HT-29 (cell line): ENCODE results near the gene DYNLL1. TPM values are rescaled to one million over a fixed set of nuclear protein-coding genes. Genes with fewer than 3 reads are reported as not detected.
"Not testable (repeated sequence)": the region's sequence is repeated elsewhere in the genome, so short reads cannot be mapped to it uniquely, and the experiment has no call there.

ENCODE experiments used
- DNase-seq: peaks from one replicate; pipeline ENCODE4 v3.0.0-alpha.2; 2015; ENCODE audit warnings: low spot score
- total RNA-seq: library from RNA; depleted of rRNA; stranded (reverse); fragments of >200 nt; shearing (Covaris generic); gene quantifications from 2 replicates; pipeline ENCODE4 v1.2.3, GENCODE V29; 2014

The DYNLL1 gene
- total RNA-seq, 1 experiment from 2014 or later = 293 TPM

GRCh38 chr12:120515496-120515895, 19.6 kb downstream of the DYNLL1 start:
- DNase-seq = no peak

DNA sequence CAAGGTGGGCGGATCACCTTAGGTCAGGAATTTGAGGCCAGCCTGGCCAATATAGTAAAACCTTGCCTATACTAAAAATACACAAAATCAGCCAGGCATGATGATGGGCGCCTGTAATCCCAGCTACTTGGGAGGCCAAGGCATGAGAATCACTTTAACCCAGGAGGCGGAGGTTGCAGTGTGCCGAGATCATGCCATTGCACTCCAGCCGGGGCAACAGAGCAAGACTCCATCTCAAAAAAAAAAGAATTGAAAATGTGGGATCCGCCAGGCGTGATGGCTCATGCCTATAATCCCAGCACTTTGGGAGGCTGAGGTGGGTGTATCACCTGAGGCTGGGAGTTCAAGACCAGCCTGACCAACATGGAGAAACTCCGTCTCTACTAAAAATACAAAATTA, 23.4 kb downstream of the DYNLL1 start:
- DNase-seq = not testable (repeated sequence)

- DNase-seq = no peak
Observed at GRCh38 chr12:120522568-120522967, 26.7 kb downstream of the DYNLL1 start.

- DNase-seq = peak; percentile 86
Observed at GRCh38 chr12:120528861-120529525, 33.1 kb downstream of the DYNLL1 start, which contains the start of gene COQ5. Gene COQ5, minus strand, starts transcription at chr12:120529158. Its CDS starts 17 bp downstream, at chr12:120529141.

DNA sequence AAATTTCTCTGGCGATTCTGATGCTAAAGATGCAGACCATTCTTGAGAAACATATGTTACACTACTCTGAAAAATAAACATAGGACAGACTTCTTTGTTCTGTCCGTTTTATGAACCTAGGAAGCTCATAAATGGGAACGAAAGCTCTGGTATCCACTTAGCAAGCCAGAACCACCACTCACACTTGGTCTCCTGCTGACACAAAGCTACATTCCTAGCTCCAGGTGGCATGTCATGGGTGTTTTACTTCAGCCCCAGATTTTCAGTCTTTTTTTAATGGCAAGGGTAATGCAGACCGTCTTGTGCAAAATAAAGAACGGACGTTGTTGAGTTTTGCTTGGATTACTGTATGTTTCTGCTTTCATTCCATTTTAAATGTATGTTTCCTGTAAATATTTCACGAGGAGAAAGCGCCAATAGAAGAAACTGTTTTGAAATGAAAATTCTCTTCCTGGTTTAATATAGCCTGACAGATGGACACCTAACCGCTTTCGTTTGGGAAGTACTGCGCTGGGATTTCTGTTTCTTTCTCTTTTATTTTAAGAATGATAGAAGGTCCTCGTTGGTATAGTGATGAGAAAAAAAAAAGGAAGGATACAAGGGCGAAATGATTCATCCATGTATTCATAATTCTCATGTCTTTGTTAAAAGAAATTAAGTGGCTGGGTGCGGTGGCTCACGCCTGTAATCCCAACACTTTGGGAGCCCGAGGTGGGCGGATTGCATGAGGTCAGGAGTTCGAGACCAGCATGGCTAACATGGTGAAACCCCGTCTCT, 33.9 kb downstream of the DYNLL1 start:
- peak; percentile 74 for DNase-seq

DNA sequence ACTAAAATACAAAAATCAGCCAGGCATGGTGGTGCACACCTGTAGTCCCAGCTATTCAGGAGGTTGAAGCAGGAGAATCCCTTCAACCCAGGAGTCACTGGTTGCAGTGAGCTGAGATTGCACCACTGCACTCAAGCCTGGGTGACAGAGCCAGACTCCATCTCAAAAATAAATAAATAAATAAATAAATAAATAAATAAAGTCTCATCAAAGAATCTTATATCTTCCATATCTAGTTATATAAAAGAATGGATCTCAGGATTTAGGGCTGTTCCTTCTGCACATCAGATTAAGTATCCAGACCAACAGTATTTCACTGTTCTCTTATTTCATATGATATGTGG, 34.5 kb downstream of the DYNLL1 start:
- DNase-seq = not testable (repeated sequence)

DNA sequence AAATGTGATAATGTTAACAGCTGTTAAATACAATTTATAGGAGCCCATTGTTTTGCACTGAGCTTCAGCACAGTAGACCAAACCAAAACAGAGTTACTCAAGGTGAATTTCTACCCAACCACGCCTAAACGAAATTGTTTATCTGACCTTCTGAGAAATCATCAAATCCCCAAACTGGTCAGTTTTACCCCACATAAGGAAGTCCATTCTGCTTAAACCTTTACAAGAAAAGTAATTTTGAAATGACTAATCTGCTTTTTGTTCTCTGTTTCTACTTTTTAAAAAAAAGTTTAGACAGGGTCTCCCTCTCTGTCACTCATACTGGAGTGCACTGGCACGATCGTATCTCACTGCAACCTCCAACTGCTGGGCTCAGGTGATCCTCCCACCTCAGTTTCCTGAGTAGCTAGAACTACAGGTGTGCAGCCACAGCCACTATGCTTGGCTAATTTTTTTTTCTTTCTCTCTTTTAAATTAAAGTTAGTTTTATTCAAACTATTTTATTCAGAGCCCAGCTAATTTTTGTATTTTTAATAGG, 36.9 kb downstream of the DYNLL1 start:
- no peak for DNase-seq

DNA sequence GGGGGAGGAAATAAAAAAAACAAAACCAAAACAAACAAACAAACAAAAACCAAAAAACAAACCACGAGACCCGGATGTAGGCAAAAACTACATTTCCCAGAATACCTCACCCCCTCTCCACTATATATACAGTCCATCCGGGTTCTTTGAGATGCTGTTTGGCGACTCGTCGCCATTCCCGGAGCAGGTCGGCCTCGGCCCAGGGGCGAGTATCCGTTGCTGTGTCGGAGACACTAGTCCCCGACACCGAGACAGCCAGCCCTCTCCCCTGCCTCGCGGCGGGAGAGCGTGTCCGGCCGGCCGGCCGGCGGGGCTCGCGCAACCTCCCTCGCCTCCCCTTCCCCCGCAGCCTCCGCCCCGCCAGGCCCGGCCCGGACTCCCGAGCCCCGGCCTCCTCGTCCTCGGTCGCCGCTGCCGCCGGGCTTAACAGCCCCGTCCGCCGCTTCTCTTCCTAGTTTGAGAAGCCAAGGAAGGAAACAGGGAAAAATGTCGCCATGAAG, 38.3 kb downstream of the DYNLL1 start, which contains the start of gene RNF10:
Gene RNF10 (plus strand): TSS at position 154 of the 500 bp plus-strand sequence. CDS start 456 bp downstream, outside the sequence.
- DNase-seq = peak; percentile 88

- DNase-seq = peak; percentile 78
Observed at GRCh38 chr12:120534703-120535655, 39.1 kb downstream of the DYNLL1 start.

GRCh38 chr12:120536064-120536791, 40.3 kb downstream of the DYNLL1 start:
- peak; percentile 74 for DNase-seq

DNA sequence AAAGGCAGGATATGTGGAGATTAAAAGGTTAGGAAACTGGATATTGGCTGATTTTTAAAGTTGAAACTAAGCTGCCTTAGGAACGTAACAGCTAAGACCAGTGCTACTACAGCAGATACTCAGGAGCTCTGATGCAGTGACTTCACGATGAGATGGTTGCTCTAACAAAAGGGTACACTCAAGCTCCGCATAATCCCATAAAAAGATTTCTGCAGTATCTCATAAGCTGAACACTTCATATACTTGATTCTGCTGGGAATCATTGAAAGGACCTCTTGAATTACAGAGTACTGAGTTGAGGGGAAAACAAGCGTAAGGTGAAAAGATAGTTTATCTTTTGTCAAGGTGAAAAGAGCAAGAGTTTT, 41.9 kb downstream of the DYNLL1 start:
- DNase-seq = no peak

DNA sequence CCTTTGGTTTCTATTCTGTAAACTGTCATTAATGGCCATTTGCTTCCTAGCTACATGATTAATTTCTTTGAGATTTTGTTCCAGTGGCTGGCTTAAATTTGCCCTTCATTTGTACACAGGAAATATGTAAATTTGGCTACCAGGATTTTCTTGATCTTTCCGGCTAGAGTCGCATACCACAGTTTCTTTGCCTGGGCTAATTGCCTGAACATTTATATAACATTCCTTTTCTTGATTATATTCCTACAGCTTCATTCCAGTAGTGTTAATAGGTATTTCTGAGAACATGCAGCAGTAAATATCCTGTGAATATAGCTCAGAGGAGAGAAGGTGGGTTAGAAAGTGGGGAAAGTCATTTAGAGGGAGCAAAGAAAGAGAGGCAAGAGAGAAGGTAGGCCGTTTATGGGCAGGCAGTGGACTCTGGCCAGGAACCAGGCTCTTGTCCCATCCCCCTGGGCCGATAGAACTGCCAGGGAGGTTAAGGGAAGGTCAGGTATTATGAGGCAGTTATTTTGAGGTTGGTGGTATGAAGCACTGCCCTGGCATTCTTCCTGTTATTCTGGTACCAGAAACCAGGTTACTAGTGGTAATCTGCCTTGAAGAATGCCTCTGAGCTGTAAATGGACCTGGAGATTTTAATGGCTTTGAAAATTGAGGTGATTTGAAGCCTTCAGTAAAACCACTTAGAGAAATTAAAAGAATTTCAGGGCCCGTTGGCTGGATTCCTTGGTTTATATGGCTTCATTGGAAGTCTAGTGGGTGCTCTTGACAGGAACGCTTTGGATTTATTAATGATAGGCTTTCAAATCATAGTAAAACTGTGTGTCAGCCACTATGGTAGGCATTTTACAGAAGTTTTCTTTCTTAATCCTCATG, 42.6 kb downstream of the DYNLL1 start:
- peak; percentile 91 for DNase-seq

- DNase-seq = peak; percentile 24
Observed at GRCh38 chr12:120539303-120539702, 43.4 kb downstream of the DYNLL1 start.

- DNase-seq = no peak
Observed at GRCh38 chr12:120540445-120540844, 44.5 kb downstream of the DYNLL1 start.

DNA sequence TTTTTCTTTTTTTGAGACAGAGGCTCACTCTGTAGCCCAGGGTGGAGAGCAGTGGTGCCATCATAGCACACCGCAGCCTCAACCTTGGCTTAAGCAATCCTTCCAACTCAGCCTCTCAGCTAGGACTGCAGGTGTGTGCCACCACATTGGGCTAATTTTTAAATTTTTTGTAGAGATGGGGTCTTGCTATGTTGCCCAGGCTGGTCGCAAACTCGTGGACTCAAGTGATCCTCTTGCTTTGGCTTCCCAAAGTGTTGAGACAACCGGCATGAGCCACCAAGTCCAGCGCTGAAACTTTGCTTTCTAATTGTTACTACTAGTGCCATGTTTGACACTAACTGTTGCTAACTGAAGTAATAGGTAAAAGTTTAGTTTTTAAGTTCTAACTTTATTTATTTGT, 46.3 kb downstream of the DYNLL1 start:
- DNase-seq = no peak

- no peak for DNase-seq
Observed at GRCh38 chr12:120544691-120545090, 48.8 kb downstream of the DYNLL1 start.

GRCh38 chr12:120546050-120546386, 50.1 kb downstream of the DYNLL1 start:
- no peak for DNase-seq
